Activated T-helper 1 cell treated with anti-CD3 and anti-CD28 coated beads, Interleukin-12 subunit alpha, Interleukin-12 subunit beta, Interleukin-2, Interleukin-4 antibody, amounts not matched to agents 30 ng/mL and 10 ng/mL and 1 ng/mL, durations not matched to agents 14 hours and 24 hours and 36 hours (primary cell): Measurements from ENCODE around the gene USP3. TPM values are rescaled to one million over a fixed set of nuclear protein-coding genes. Genes with fewer than 3 reads are reported as not detected.

Source experiments
- DNase-seq: peaks from one replicate; pipeline ENCODE4 v3.0.0; 2021; ENCODE audit warnings: low spot score
- H3K27ac Mint-ChIP-seq: one replicate; pipeline ENCODE4 v1.8.0; 2021; ENCODE audit warnings: mild to moderate bottlenecking, mixed read lengths
- H3K27me3 Mint-ChIP-seq: one replicate; pipeline ENCODE4 v1.8.0; 2022; ENCODE audit warnings: mild to moderate bottlenecking, moderate library complexity, mixed read lengths; ENCODE audit not compliant: insufficient read depth
- H3K36me3 Mint-ChIP-seq: one replicate; pipeline ENCODE4 v1.8.0; 2021; ENCODE audit warnings: low read depth, mixed read lengths
- H3K4me1 Mint-ChIP-seq: one replicate; pipeline ENCODE4 v1.8.0; 2021; ENCODE audit warnings: low read depth, mixed read lengths
- H3K4me3 Mint-ChIP-seq: one replicate; pipeline ENCODE4 v1.8.0; 2021; ENCODE audit warnings: mild to moderate bottlenecking, moderate library complexity, mixed read lengths
- H3K9me3 Mint-ChIP-seq: one replicate; pipeline ENCODE4 v1.8.0; 2021; ENCODE audit warnings: mixed read lengths
- intact Hi-C: fragments of 100-400 bp; cut with micrococcal nuclease; formaldehyde crosslinking; loops from one replicate; pipeline ENCODE4 v1.15.1; 2024
- total RNA-seq: library from RNA; stranded (reverse); gene quantifications from 2 replicates; pipeline ENCODE4 v1.2.3, GENCODE V29; 2022

Gene USP3
- total RNA-seq, 1 donor from 2014 or later: 46.9 TPM

- peak; percentile 15 for DNase-seq
- peaks cover 55% of the 10 kb centered on the region for H3K4me1 Mint-ChIP-seq
- H3K27ac Mint-ChIP-seq: peak overlapping the region; percentile 78
- intact Hi-C loops: no loop called here
- H3K9me3 Mint-ChIP-seq: no peaks in the 10 kb centered on the region
- peaks cover 22% of the 10 kb centered on the region for H3K36me3 Mint-ChIP-seq
- peak overlapping the region; percentile 82 for H3K4me3 Mint-ChIP-seq
- H3K27me3 Mint-ChIP-seq: peaks cover 2% of the 10 kb centered on the region
These were observed 95.1 kb downstream of the USP3 start for GRCh38 chr15:63599401-63600000.

GRCh38 chr15:63600001-63600615 is 95.7 kb downstream of the USP3 start:
- DNase-seq: no peak
- H3K4me3 Mint-ChIP-seq: peak overlapping the region; percentile 82
- peak overlapping the region; percentile 78 for H3K27ac Mint-ChIP-seq
- peaks cover 17% of the 10 kb centered on the region for H3K36me3 Mint-ChIP-seq
- no peaks in the 10 kb centered on the region for H3K9me3 Mint-ChIP-seq
- peaks cover 51% of the 10 kb centered on the region for H3K4me1 Mint-ChIP-seq
- H3K27me3 Mint-ChIP-seq: peaks cover 2% of the 10 kb centered on the region
- intact Hi-C loops: loop anchor here (1.0 to 10.0 kb wide), 5 partner anchors 96 to 555 kb away; partner anchors contain the start of genes CIAO2A, RAB8B, SNX22 and USP3

GRCh38 chr15:63600616-63601025 is 96.2 kb downstream of the USP3 start:
- H3K27me3 Mint-ChIP-seq: peaks cover 2% of the 10 kb centered on the region
- intact Hi-C loops: loop anchor here (1.0 to 10.0 kb wide), 7 partner anchors 10 to 554 kb away; partner anchors contain the start of genes CIAO2A, RAB8B, SNX22 and USP3
- H3K4me3 Mint-ChIP-seq: peak overlapping the region; percentile 88
- H3K4me1 Mint-ChIP-seq: peaks cover 51% of the 10 kb centered on the region
- H3K36me3 Mint-ChIP-seq: peaks cover 14% of the 10 kb centered on the region
- H3K27ac Mint-ChIP-seq: peak overlapping the region; percentile 87
- peak; percentile 86 for DNase-seq
- no peaks in the 10 kb centered on the region for H3K9me3 Mint-ChIP-seq

DNA sequence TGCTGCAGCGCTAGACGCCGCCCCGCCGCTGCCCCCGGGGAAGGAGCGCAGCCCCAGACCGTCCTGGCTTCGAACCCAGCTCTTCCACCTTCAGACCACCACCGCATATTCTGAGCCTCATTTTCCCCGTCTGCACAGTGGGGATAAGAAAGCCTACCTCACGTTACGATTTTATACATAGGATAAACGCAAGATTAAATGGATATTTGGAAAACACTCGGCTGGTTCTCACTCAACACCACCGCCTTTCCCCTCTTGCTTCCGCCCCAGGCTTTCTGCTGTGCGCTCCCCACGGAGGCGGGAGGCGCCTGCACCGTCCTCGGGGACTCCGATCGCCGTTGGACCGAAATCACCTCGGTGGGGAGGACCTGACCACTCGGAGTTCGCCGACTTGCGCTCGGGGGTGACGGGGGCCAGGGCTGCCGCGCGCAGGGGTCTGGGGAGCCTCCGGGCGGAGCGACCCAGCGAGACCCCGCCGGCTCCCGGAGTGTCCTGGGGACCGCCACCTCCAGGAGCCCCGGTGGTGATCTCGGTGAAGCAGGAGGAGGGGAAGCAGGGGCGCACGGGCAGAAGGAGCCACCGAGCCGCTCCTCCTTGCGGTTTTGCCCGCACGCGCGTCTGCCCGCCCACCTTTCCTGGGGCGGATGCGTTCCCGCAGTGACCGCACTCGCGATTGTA is 96.8 kb downstream of the USP3 start:
- Mint-ChIP-seq H3K27me3 (peaks cover 2% of the 10 kb centered on the region), H3K9me3 (no peaks in the 10 kb centered on the region), H3K4me3 (peak overlapping the region; percentile 88), H3K27ac (peak overlapping the region; percentile 87), H3K4me1 (peaks cover 51% of the 10 kb centered on the region), H3K36me3 (peaks cover 13% of the 10 kb centered on the region)
- intact Hi-C loops: loop anchor here (1.0 to 10.0 kb wide), 5 partner anchors 9 to 554 kb away; partner anchors contain the start of genes CIAO2A, RAB8B and SNX22
- DNase-seq: peak; percentile 53

DNA sequence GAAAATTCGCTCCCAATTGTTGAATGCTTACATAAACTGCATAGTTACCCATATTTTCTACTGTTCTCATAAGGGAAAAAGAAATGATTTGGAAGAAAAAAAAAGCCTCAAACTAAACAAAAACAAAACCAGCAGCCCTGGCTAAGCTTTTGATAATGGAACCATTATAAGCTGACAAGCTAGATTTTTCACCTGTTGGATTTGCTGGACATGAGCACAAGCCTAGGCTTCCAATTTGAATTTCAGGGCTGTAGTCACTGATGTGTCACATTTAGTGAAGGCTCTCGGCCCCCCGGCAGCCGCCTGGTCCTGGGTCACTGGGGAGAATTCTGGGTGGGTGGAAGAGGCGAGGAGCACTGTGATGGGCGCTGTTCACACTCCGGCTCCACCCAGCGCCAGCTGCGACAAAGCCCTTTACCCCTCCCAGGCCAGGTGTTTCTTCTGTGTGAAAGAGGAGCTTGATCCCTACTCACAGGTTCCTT is 97.4 kb downstream of the USP3 start:
- Mint-ChIP-seq H3K27ac (peak overlapping the region; percentile 84), H3K4me1 (peaks cover 50% of the 10 kb centered on the region), H3K4me3 (peak overlapping the region; percentile 88), H3K36me3 (peaks cover 16% of the 10 kb centered on the region), H3K27me3 (peaks cover 2% of the 10 kb centered on the region), H3K9me3 (no peaks in the 10 kb centered on the region)
- DNase-seq: no peak
- intact Hi-C loops: loop anchor here (1.0 to 10.0 kb wide), 5 partner anchors 9 to 553 kb away; partner anchors contain the start of genes CIAO2A, RAB8B and SNX22

DNA sequence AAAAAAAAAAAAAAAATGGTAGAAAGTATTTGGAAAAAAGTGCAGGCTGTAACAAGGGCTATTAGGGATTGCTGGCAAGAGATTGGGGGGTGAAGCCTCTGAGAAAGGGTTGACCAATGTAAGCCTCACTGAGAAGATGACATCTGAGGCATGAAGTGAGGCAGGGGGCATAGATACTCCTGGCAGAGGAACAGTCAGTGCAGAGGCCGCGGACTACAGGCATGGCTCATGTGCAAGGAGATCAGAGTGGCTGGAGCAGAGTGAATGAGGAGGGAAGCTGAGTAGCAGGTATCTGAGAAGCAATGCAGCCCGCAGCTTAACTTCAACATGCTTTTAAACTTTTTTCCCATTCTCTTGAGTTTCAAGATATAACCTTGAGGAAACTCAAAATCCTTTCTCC is 98.2 kb downstream of the USP3 start:
- H3K9me3 Mint-ChIP-seq: no peaks in the 10 kb centered on the region

GRCh38 chr15:63603516-63603915 is 99.1 kb downstream of the USP3 start:
- DNase-seq: no peak
- H3K36me3 Mint-ChIP-seq: peaks cover 22% of the 10 kb centered on the region
- peaks cover 47% of the 10 kb centered on the region for H3K4me1 Mint-ChIP-seq
- intact Hi-C loops: loop anchor here (10.0 kb wide), 2 partner anchors 419 to 551 kb away; partner anchors contain the start of genes RAB8B and SNX22
- peaks cover 2% of the 10 kb centered on the region for H3K27me3 Mint-ChIP-seq
- H3K4me3 Mint-ChIP-seq: no peak overlapping the region
- no peaks in the 10 kb centered on the region for H3K9me3 Mint-ChIP-seq
- no peak overlapping the region for H3K27ac Mint-ChIP-seq

More for the DNA sequence above, 98.2 kb downstream of the USP3 start:
- intact Hi-C loops: loop anchor here (10.0 kb wide), 2 partner anchors 418 to 552 kb away; partner anchors contain the start of genes RAB8B and SNX22
- peaks cover 47% of the 10 kb centered on the region for H3K4me1 Mint-ChIP-seq
- H3K4me3 Mint-ChIP-seq: peak overlapping the region; percentile 58
- DNase-seq: no peak
- peaks cover 2% of the 10 kb centered on the region for H3K27me3 Mint-ChIP-seq
- no peak overlapping the region for H3K27ac Mint-ChIP-seq
- peaks cover 18% of the 10 kb centered on the region for H3K36me3 Mint-ChIP-seq

DNA sequence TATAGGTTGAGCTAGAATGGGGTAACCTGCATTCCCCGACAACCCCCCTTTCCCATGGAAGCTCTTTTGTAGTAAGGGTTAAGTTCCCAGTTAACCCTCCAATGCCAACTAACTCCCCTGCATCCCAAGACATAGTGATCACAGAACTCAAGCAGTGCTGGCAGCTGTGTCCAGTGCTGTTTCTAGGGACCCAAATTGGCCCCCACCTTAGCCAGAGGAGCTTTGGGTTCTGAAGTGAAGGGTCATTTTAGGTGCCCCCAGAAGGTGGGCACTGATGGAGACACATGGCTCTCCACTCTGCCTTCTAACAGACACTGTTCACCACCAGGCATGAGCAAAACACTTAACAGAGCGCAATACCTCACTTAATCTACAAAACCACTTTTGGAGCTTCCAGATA is 99.9 kb downstream of the USP3 start:
- Mint-ChIP-seq H3K4me1 (peaks cover 43% of the 10 kb centered on the region), H3K27me3 (peaks cover 2% of the 10 kb centered on the region)
- intact Hi-C loops: loop anchor here (10.0 kb wide), 2 partner anchors 419 to 551 kb away; partner anchors contain the start of genes RAB8B and SNX22

DNA sequence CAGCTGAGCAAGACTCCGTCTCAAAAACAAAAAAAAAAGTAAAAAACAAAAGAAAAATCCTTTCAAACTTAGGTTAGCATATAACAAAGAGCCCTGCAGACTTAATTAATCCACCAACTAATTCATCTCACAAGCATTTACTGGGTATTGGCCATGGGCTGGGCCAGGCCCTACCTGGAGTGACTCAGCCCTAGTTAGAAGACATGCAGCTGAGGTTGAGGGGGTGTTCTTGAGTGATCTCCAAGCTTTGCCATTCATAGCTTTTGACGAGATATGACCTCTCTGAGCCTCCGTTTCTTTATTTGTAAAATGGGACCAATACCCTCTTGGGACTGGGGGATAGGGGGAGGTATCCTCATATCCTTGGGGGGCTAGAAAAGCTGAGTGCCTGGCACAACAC is 100.6 kb downstream of the USP3 start:
- Mint-ChIP-seq H3K4me3 (no peak overlapping the region), H3K27ac (no peak overlapping the region), H3K9me3 (no peaks in the 10 kb centered on the region), H3K27me3 (peaks cover 2% of the 10 kb centered on the region), H3K36me3 (peaks cover 25% of the 10 kb centered on the region), H3K4me1 (peaks cover 39% of the 10 kb centered on the region)
- intact Hi-C loops: loop anchor here (10.0 kb wide), 2 partner anchors 420 to 550 kb away; partner anchors contain the start of genes RAB8B and SNX22
- DNase-seq: no peak

More for the DNA sequence above, 99.9 kb downstream of the USP3 start:
- Mint-ChIP-seq H3K9me3 (no peaks in the 10 kb centered on the region), H3K36me3 (peaks cover 25% of the 10 kb centered on the region), H3K4me3 (no peak overlapping the region), H3K27ac (no peak overlapping the region)
- DNase-seq: no peak

DNA sequence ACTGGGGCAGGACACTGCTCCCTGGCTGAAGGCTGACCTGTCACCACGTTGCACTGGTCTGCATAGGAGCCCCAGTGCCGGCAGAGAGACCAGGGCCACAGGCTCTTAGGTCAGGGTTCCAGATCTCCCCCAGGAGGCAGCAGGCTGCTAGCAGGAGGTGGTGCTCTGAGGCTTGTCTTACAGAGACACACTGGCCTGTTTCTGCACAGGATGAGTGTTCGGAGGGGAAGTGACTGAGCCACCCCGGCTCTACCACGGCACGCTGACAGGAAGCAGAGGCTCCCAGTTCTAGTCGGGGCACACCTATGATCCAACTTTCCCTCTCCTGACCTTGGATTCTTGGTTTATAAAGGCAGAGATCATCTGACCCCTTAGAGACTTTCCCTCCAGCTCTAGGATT is 101.4 kb downstream of the USP3 start:
- peaks cover 2% of the 10 kb centered on the region for H3K27me3 Mint-ChIP-seq
- no peaks in the 10 kb centered on the region for H3K9me3 Mint-ChIP-seq
- peak overlapping the region; percentile 31 for H3K4me3 Mint-ChIP-seq
- H3K4me1 Mint-ChIP-seq: peaks cover 46% of the 10 kb centered on the region
- H3K27ac Mint-ChIP-seq: peak overlapping the region; percentile 83
- DNase-seq: peak; percentile 52
- intact Hi-C loops: loop anchor here (10.0 kb wide), 2 partner anchors 421 to 549 kb away; partner anchors contain the start of genes RAB8B and SNX22
- H3K36me3 Mint-ChIP-seq: peaks cover 30% of the 10 kb centered on the region

- Mint-ChIP-seq H3K4me3 (no peak overlapping the region), H3K4me1 (peaks cover 50% of the 10 kb centered on the region), H3K27ac (peak overlapping the region; percentile 83), H3K27me3 (peaks cover 2% of the 10 kb centered on the region), H3K36me3 (peaks cover 33% of the 10 kb centered on the region), H3K9me3 (no peaks in the 10 kb centered on the region)
- intact Hi-C loops: loop anchor here (10.0 kb wide), 2 partner anchors 422 to 548 kb away; partner anchors contain the start of genes RAB8B and SNX22
- DNase-seq: no peak
These were observed 101.9 kb downstream of the USP3 start for GRCh38 chr15:63606308-63606707.

- no peak for DNase-seq
- H3K4me1 Mint-ChIP-seq: peaks cover 39% of the 10 kb centered on the region
- H3K4me3 Mint-ChIP-seq: no peak overlapping the region
- no peaks in the 10 kb centered on the region for H3K27me3 Mint-ChIP-seq
- no peak overlapping the region for H3K27ac Mint-ChIP-seq
- H3K36me3 Mint-ChIP-seq: peaks cover 33% of the 10 kb centered on the region
- intact Hi-C loops: loop anchor here (10.0 kb wide), 2 partner anchors 424 to 546 kb away; partner anchors contain the start of genes RAB8B and SNX22
- no peaks in the 10 kb centered on the region for H3K9me3 Mint-ChIP-seq
These were observed 104.6 kb downstream of the USP3 start for GRCh38 chr15:63608989-63609388.
